CMK (cell line): ENCODE data around the gene ASTL.

Experiments used
- DNase-seq: peaks from one replicate; pipeline ENCODE4 v3.0.0-alpha.2; 2010; ENCODE audit warnings: low read depth

ASTL gene

DNA sequence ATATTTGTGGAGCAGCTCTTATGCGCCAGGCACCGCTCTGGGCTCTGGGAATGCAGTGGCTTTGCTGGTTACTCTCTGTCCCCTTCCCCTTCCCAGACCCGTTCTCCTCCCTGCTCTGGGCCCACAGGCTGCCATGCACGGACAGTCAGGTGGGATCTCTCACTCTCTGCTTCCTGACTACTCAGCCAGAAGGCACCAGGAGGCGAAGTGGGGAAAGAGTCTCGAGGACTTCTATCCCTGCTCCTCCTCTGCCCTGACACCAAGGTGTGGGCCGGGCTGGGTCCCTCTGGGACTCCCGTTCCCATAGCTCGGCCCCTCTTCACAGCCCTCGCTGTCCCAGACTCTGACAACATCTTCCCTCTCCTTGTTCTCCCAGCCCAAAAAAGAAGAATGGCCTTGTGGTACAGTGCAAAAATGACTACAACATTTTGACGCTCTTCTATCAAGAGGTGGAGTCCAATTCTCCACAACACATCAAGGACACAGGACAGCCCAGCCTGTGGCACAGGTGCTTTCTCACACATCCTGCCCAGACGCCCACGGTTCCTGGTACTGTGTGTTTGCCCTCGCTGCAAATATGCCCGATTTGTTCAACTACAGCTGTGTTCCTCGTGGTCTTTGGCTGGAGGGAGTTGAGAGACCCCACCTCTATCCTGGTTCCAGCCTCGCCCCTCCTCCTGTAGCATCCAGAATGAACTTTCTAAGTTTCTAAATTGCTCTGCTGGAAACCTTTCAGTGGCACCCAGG, 21.0 kb upstream of the ASTL start:
- no peak for DNase-seq

DNA sequence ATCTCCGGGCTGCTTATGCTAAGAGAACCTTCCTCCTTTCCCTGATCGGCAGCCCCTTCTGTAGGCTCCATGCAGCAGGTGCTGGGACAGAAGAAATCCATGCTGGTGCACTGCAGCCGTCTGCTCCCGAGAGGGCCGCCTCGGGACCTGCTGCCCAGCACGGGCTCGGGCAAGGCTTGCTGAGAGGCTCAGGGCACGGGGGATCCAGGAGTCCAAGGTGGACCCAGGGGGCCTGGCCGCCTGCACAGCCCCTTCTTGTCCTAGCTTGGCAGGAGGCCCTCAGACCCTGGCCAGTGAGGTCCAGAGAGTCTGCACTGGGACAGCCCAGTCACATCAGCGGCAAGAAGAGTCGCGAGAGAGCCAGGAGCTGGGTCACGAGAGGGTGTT, 20.2 kb upstream of the ASTL start:
- DNase-seq: no peak

DNA sequence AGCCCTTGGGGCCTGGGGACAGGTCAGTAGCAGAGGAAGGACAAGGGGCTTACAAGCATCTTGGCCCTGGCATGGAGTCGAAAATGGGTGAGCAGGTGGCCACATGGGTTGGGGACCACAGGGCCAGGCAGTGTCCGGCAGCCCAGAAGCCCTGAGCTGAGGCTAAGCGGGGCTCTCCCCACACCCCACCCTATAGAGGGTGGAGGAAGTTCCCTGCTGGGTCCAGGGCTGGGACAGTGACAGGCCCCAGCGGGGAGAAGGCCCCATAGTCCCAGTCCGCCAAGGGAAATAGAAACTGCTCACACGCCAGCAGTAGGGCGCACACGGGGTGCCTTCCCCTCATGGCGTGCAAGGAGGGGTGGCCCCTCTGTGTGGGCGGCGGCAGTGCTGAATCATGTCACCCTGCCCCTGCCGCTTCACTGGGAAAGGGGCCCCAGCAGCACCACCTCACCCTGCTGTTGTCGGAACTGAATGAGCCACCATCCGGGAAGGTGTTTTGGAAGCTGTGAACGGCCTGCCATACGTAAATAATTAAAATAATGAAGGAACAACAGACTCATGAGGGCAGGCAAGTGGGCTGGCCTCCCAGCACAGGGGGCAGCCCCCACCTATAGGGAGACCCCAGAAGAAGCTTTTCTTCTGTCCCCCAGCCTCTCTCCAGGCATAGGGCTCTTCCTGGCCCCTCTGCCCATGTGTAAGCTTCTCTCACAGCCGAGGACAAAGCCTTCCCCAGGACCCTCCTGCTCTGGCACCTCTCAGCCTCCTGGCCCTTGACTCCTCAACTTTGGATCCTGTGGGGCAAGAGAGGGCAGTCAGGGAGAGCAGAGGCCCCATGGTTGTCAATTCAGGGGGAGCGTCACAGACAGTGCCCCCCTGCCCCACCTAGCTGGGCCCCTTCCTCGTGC, 19.6 kb upstream of the ASTL start:
- DNase-seq: no peak

DNA sequence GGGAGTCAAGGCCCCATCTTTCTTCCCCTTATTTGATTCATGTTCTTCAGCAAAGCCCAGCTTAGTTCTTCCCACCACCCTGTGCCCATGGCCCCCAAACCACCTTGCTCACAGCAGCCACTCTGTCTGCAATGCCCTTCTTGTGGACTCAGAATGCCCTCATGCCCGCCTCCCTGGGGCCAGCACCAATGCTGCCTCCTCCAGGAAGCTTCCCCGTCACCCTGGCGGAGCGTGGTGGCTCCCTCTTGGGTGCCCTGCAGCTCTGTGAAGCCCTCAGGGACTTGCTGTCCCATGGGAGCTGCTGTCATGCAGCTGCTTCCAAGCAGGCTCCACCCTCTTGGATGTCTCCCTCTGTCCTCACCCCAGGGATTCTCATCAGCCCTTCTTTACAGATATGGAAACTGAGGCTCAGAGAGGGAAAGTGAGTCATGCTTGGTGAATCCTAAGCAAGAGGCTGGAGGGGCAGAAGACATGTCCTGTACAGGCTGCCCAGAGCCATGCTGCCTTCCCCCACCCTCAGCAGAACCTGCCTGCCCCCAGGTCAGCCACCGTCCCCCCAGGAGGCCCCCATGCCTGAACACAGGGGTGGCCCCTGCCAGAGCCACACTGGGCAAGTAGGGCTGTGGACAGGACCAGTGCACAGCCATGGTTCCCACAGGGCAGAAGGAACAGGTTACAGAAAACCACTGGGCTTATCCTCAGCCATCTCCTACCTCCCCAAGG, 18.8 kb upstream of the ASTL start:
- no peak for DNase-seq

DNA sequence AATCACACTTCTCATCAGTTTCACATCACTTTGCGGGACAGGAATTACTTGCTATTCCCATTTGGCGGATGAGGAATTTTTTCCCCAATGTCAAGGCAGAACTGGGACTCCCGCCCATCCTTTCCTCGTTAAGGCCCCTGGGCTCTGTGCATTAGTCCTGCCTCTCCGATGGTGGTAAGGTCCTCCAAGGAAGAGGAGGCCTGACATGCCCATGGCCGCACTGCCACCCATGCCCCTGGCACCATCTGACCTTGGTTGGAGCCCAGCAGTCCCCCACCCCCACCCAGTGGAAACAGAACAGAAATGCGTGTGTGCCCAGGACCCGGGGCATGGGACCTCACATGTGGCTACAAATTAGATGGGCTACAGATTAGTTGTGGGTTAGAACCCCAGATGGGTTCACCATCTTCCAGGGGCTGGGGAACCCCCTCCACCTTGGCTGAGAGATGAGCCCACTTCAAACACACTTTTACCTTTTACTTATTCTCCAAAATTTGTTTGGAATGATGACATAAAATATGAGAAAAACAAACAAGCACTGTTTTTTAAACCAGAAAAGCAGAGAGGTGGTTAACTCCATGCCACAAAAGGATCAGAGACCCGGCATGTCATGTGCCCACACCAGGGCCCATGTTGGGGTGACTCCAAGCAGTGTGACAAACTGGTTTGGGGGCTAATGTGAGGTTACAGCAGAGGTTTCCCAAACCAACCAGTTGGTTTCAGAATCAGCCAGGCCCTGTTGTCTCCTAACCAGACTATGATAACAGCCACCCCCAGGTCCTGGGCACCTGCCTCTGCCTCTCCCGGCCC, 17.9 kb upstream of the ASTL start:
- DNase-seq: no peak

DNA sequence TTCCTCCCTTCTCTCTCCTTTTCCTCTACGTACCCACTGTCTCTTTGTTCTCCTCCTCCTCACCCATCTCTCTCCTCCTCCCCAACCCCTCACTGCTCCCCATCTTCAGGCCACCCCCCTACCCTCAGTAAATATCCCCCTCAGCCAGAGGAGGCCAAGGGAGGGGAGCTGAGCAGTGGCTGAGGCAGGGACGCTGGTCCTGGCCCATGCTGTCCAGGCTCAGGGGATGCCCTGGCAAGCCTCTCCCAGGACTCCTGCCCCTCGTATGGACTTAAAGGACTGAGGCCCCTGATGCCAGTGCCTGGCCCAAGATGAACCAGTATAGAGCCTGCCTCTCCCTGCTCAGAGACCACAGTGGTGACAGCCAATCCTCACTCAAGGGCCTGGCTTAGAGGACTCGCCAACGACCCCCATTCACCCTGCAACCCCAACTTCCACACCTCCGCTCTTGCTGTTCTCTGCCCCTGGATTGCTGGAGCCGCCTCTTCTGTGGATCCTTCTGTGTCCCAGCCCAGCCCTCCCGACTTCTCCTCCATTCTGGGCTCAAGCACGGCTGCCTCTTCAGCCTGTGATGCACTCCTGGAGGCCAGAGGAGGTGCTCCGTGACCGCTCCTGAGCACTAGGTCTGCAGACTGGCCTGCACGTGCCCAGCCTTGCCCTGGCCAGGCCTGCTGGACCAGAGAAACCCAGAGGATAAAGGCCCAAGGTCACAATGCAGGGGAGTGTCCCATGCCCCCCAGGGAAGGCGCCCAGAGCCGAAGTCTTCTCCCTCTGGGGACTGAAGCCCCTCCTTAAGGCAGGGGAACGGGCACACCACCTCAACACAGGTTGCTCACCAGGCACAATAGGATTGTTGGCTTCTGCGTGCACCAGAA, 16.4 kb upstream of the ASTL start:
- no peak for DNase-seq

DNA sequence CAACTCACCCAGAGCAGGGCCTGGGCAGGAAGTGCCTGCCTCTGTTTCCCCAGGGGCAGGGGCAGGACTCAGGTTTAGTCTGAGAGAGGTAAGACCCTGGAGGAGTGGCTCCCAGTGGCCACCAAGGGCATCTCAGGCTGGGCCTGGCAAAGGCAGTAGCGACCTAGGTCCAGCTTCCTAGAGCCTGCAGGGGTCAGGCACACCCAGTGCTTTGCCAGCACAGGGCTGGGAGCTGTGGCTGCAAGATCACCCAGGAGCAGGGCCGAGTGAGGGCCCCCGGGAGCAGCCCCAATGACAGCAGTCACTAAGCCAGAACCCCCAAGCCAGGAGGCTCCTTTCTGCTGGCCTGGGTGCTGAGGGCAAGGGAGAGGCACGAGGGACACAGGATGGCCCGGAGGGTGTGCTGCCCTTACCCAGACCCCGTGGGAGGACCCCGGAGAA, 15.7 kb upstream of the ASTL start:
- no peak for DNase-seq

DNA sequence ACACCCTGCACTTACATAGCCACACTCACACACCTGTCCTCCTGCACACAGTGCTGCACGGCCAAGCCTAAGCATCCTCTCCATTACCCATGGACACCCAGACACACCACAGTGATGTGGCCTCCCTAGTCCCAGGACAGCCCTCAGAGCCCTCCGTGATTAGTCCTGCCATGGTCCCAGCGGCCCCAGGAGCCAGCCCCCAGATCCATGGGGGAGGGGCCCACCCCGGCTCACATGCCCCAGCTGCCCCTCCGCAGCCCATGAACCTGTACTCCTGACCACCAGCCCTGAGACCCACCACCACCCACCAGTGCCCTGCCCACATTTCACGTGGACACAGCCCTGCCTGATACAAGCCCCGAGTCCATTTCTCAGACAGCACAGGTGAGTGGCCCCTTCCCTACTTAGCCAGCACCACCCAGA, 15.0 kb upstream of the ASTL start:
- no peak for DNase-seq

DNA sequence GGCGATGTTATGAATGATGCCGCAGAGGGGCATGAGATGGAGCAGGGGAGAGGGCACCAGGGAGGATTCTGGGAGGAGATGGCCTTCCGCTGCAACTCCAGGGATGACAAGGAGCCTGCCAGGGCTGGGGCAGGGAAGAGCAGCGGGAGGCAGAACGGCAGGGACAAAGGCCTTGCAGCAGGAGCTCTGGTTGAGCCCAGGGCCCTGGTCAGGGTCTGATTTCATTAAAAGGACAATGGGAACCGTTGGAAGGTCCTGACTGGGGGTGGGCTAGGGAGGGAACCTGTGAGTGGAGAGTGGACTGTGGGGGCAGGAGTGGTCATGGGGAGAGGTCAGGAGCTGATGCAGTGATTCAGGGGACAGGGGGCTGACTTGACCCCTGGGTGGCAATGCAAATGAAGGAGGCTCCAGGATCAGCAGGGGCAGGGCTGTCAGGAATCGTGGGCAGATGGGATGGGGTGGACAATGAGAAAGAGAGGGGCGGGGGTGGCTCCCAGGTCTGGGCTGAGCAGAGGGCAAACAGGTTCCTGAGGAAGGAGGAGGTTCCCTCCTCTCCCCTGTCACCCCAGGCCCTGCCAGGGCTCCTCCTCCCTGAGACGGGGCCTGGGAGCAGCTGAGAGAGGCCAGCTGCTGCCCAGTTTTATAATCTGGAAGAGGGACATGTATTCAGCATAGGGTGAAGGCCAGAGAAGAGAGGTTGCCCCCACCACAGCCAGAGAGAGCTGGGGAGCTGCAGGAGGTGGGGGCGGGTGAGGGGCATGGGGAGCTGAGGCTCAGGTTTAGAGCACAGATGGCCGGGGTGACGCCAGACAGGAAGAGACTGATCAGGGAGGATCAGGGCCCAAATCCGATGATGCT, 14.2 kb upstream of the ASTL start:
- no peak for DNase-seq

DNA sequence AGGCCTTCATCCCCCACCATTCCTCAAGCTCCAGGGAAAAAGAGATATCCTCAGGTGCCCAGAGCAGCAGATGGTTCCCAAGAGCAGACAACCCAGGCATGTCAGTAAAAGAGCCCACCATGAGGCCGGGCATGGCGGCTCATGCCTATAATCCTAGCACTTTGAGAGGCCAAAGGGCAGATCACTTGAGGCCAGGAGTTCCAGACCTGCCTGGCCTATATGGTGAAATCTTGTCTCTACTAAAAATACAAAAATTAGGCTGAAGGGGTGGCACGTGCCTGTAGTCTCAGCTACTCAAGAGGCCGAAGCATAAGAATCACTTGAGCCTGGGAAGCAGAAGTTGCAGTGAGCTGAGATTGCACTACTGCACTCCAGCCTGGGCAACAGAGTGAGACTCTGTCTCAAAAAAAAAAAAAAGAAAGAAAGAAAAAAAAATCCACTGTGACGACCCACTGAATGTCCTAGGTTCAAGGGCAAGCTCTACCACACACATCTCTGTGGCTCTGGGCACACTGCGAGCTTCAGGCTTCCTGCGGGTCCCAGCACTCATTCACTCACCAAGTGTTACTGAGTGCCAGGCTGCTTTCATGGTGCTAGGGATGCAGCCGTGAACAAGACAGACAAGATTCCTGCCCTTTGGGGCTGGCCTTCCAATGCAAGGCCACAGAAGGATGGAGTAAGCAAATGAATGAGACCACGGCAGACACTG, 13.4 kb upstream of the ASTL start:
- DNase-seq: no peak

DNA sequence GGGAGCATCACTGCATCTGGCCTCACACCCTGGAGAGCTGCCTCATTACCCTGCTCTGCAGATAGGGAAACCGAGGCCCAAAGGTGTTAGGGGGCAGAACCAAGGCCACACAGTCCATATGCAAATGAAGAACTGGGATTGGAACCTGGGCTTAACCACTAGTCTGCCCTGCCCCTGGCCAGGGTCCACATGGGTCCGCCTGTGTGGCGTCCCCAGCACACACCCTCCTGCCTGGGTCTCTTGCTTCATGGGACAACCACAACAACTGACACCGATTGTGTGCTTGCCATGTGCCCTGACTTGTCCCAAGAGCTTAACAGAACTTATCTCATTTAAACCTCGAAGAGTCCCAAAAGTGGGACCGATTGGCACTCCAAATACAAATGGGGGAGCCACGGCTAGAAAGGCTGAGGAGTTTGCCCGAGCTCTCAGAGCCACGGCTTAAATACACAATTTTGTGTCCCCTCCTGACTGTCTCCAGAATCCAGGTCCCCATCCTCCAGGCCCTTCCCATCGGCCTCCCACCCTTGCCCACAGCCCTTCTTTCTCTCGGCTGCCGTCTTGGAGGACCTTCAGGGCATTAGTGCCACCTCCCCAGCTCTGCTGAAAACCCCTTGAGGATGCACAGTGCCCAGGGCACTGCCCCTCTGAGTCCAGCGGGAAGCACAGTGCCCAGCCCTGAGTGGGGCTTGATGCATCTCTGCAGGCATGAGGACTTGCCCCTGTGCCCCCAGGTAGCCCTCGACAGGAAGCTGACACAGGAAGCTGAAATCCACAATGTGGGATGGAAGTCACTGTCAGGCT, 12.7 kb upstream of the ASTL start:
- DNase-seq: no peak

DNA sequence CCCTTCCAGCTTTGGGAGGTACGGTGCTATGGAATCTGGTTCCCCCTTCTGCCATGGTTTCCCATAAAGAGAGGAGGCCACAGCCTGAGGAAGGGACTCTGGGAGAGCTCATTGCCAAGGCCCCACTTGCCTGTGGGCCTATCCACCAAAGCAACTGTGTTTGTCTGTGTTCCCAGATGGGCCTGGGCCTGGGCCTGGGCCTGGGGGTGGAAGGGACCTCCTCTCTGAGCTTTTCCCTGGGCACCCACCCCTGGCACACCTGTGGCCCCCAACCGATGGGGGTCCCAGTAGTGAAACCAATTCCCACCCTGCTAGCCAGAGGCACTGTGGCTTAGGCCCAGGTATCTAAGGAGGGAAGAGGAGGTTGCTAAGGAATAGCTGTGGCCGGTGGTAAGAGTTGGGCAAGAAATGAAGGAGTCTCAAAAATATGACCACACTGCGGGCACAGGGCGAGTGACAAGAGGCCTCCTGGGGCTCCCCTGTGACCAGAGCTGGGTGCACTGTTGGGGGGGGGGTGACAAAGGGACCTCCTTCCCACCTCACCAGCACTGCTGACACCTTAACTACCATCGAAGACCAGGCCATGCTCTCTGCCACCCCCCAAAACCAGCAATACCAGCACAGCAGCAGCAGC, 11.8 kb upstream of the ASTL start:
- no peak for DNase-seq

DNA sequence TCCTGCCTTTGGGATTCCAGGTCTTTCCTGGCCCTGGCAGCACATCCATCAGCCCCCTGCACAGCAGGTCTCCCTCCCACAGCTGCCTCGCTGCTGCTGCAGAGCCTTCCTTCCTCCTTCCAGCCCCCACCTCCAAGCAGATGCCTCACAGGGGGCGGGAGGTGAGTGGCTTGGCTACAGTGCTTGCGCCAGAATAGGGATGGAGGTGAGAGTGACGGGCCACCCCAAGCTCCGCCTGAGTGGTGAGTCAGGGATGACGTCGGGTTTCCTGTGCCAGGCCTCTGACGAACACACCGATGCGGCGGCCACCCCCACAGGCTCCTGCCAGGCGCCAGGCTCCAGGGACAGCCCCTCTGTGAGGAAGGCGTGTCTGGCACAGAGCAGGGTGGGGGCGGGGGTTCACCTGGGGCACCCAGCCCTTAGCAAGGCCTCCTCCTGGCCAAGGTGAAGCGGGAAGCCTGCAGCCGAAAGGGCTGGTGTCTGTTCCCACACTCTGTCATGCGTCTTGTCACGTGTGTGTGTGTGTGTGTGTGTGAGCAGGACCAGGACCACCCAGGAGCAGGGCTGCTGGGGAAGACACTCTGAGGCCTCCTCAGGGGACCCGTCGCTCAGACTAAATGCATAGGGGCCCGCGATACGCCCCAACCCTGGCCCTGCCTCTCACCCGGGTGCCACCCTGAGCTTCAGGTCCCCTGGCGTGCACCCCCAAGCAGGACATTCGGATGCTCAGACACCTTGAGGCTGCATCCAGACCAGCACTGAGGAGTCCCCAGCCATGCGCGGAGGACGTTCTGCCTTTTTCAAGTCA, 10.3 kb upstream of the ASTL start:
- no peak for DNase-seq

DNA sequence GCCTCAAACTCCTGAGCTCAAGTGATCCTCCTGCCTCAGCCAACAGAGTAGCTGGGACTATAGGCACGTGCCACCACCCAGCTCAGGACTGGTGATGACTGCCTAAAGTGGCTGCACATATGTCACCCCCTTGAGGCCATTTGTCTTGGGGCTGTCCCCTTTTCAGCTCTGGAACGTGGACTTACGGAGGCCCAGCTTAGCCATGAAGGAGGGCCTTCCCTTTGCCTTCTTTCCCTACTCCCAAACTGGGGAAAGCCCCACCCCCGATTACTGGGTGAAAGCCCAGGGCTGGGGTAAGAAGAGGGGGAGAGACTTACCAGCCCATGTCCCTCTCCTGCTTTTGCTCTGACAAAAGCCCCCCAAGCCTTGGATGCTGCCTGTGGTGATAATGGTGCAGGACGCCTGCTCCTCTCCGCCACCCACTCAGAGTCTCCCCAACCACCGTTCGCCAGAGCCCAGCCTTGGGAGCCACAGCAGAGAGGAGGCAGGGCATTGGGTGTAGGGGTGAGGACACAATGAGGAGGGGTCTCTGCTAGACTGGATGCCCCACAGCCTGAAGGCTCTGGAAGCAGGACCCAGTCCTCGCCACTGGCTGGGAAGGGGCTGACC, 9.4 kb upstream of the ASTL start:
- DNase-seq: no peak

DNA sequence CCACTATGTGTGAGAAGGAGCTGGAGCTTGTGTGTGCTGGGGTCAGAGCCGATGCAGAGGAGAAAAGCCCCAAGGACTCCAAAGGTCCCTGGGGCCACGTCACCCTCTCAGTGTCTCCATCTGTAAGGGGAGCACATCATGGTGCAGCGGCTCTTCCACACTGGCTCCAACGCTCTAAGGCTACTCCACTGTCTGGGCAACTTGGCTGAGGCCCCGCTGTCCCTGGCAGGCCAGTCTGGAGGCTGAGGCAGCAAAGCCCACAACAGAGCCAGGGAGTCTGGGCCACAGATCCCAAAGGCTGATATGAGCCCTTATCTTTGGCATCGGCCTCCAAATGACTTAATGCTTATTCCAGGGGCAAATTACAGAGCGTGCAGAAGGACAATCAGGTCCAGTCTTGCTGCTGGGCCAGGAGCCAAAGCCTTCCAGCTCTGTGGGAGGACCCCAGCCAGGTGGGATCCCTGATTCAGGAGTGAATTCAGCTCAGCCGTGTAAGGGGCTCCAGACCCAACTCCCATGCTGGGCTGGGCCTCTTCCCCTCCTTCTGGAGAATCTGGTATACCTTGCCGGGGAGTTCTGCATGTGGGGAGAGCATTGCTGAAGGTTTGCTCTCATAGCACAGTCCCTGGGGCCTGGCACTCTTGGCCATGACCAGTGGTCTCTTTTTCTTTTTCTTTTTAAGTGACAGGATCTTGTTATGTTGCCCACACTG, 8.7 kb upstream of the ASTL start:
- DNase-seq: no peak
